ENCODE data around the gene COL4A2.

- no peak for TF ChIP-seq SUZ12 (IDR thresholded peaks at IDR 0.05; ENCODE audit: extremely low read depth, insufficient read depth, insufficient read length)
- no peak for TF ChIP-seq YY1 (IDR thresholded peaks at IDR 0.05; ENCODE audit: insufficient read depth, insufficient read length)
Observed at GRCh38 chr13:110521296-110521680, 214.2 kb downstream of the COL4A2 start.
